Activated CD8-positive, alpha-beta memory T cell treated with anti-CD3 and anti-CD28 coated beads for 24 hours (primary cell): ENCODE data around the gene OR13D1.
"Not testable (repeated sequence)": the region's sequence is repeated elsewhere in the genome, so short reads cannot be mapped to it uniquely, and the experiment has no call there.

Experiments
- DNase-seq: peaks from one replicate; pipeline ENCODE4 v3.0.0-alpha.2; 2020

OR13D1 gene

DNA sequence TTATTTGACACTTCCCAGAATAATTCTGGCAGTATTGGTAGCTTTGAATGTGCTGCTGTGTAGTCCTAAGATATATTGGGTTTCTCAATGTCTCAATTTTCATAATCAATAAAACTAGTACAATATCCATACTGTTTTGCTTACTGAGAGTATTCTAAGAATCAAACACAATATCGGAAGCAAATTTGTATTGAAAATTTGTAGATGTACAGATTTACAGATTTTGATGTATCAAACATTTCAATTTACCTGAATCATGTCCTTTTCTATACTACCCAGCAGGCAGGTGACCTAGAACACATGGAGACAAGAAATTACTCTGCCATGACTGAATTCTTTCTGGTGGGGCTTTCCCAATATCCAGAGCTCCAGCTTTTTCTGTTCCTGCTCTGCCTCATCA lies at the start of gene OR13D1:
Gene OR13D1, plus strand, starts transcription at position 301 of the 400 bp plus-strand sequence. Its CDS starts 0 bp downstream, at position 301.
- no peak for DNase-seq

GRCh38 chr9:104658496-104659195 lies 35.7 kb upstream of the OR13D1 start:
- no peak for DNase-seq

GRCh38 chr9:104675611-104676010 lies 18.7 kb upstream of the OR13D1 start:
- no peak for DNase-seq

GRCh38 chr9:104682642-104683041 lies 11.7 kb upstream of the OR13D1 start:
- DNase-seq: no peak

GRCh38 chr9:104686081-104686480 lies 8.2 kb upstream of the OR13D1 start:
- DNase-seq: no peak

DNA sequence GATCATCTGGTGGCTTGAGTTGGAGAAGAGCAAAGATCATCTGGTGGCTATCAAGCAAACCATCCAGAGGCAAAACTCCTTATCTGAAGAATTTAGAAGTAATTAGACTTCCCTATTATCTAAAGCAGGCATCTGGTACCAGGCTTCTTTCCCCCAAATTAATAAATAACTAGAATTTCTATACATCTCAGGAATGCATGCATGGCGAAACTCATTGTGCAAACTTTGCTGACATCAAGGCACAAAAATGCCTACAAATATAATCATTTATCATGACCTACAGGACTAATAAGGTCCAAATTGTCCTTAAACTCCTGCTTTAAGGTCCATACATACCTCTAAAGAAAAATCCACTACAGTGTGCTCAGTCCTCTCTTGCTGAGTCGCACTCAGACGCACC lies 6.0 kb downstream of the OR13D1 start:
- DNase-seq: no peak

GRCh38 chr9:104708737-104709136 lies 14.4 kb downstream of the OR13D1 start:
- DNase-seq: not testable (repeated sequence)

DNA sequence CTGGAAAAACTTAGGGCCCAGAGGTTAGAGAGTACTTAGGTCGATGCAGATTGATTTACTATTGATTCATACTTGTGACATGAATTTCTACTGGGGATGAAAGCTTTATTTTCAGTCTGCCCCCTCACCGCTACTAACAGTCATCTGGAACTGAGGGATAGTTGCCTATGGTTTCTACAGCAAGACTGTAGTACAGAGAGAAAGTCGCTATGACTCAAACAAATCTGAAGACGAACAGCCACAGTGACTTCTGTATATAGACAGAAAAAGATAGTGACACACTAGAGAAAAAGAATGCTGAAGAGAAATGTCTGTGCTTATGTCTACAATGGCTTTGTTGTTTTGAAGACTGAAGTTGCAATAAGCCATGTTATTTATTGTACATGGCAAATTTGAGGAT lies 17.3 kb downstream of the OR13D1 start:
- DNase-seq: no peak

DNA sequence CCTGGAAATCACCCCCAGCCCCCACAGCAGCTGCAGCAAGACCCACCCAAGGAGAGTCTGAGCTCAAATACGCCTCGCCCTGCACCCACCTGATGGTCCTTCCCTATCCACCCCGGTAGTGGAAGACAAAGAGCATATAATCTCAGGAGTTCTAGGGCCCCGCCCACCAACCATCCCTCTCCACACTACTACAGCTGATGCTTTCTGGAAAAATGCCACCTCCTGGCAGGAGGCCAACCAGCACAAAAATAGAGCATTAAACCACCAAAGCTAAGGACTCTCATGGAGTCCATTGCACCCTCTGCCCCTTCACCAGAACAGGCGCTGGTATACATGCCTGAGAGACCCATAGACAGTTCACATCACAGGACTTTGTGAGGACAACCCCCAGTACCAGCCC lies 30.7 kb downstream of the OR13D1 start:
- no peak for DNase-seq

GRCh38 chr9:104738452-104738851 lies 44.1 kb downstream of the OR13D1 start:
- DNase-seq: no peak

DNA sequence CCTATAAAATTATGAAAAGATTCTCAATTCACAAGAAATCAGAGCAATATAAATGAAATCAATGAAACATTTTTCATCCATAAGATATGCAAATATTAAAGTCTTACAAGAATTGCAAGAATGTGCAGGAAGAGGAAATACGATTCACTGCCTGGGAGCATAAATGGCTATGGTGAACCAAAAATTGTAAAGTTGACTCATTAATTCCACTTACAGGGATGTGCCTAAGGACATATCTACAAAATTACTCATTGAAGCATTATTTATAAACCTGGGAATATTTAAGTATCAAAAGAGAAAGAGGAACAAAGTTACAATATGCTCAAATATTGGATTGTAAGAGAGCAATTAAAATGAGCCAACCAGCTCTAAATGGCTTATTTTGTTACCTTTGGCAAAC lies 46.3 kb downstream of the OR13D1 start:
- no peak for DNase-seq

- no peak for DNase-seq
Observed at GRCh38 chr9:104743376-104743985, 49.2 kb downstream of the OR13D1 start.
